ENCODE measurements around the gene ATP6V0C.

DNA sequence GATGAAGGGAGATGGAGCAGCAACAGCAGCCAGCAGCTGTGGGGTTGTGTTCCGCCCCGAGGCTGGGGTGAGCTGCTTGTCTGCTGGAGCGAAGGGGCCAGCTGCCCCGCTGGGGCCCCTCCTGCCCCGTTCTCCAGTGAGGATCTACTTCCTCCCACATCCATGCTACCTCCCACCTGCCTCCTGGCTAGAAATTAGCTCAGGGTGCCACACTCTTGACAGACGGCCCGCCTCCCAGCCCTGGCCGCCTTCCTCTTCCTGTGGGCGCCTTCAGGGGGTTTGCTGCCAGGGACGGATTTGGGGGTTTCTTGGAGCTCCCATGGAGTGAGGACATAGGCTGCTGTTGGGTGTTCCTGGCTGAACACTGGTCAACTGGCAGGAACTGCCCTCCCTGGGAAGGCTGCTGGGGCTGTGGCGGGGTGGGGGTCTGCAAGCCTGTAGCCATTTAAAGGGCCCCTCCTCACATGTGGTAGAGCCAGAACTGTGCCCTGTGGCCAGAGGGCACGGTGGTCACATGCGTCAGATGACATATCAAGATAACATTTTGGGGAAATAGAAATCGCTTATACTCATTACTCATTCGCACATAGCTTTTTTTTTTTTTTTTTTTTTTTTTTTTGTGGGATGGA lies 25.7 kb upstream of the ATP6V0C start:
- TF ChIP-seq CTCF (conservative IDR thresholded peaks at IDR 0.05; ENCODE audit: low read length) (no peak), EZH2phosphoT487 (IDR thresholded peaks at IDR 0.05; ENCODE audit: borderline replicate concordance) (no peak)
